ENCODE results near the gene FBRS. TPM values are rescaled to one million over a fixed set of nuclear protein-coding genes. Genes with fewer than 3 reads are reported as not detected.

The FBRS gene
- total and polyA plus RNA-seq, 2 donors (not counting 3 experiments of a cell fraction or from before 2014, with no cell fraction given): 15.5 to 68.6 TPM

DNA sequence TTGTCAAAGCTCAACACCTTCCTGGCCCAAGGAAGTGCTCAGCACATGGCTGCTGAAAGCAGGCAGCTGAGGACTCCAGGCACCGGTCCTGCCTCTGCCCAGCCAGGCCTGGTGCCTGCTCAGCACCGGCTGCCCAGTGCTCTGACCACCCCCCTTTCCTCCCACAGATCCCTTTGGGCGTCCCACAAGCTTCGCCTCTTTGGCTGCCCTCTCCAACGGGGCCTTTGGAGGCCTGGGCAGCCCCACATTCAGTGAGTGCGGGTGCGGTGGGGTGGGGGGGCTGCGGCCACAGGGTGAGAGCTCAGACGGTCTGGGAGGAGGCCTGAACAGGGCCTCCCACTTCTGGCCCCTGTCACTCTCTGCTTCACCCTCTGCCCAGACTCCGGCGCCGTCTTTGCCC, 10.2 kb downstream of the FBRS start:
- ChIA-PET CTCF (no interaction called here), POLR2A (no interaction called here)
- Histone ChIP-seq H3K9me3 (replicated peaks; ENCODE audit: control insufficient read depth, insufficient read depth, low read length) (no peaks in the 10 kb centered on the region), H3K4me3 (replicated peaks in 1 of 3; ENCODE audit: insufficient read depth in 1 of 3, low read depth in 1 of 3, low read length in 3 of 3) (no peak overlapping the region), H3K4me1 (ENCODE audit: control insufficient read depth, extremely low read depth, insufficient read depth, low read length) (no peaks in the 10 kb centered on the region), H4K20me1 (replicated peaks; ENCODE audit: control insufficient read depth, extremely low read depth, insufficient read depth, low read length) (no peaks in the 10 kb centered on the region), H3K9ac (replicated peaks; ENCODE audit: extremely low read depth, insufficient read depth, low read length) (no peak overlapping the region), H3K4me2 (ENCODE audit: insufficient read depth, low read length) (no peak overlapping the region), H3K9me1 (replicated peaks; ENCODE audit: control insufficient read depth, extremely low read depth, insufficient read depth, low read length) (no peaks in the 10 kb centered on the region), H3K79me2 (ENCODE audit: control insufficient read depth, insufficient read depth, low read length) (peaks cover 6% of the 10 kb centered on the region), H2AFZ (ENCODE audit: low read depth, low read length) (no peak overlapping the region), H3K36me3 (ENCODE audit: control insufficient read depth in 2 of 2, extremely low read depth in 1 of 2, insufficient read depth in 2 of 2, low read length in 2 of 2) (peaks cover 15 to 52% of the 10 kb centered on the region in 2 experiments), H3K27me3 (ENCODE audit: control insufficient read depth in 2 of 2, insufficient read depth in 2 of 2, low read length in 2 of 2) (no peaks in the 10 kb centered on the region), H3K27ac (ENCODE audit: insufficient read depth, low read depth, low read length) (no peak overlapping the region)
- BruUV-seq (replicated peaks): no TSS peak
- dilution Hi-C loops (cut with MboI; ENCODE audit: extremely low pct_ligation_motif_present, low sequenced_read_pairs): no loop called here
- no peak for FAIRE-seq
- DNase-seq (ENCODE audit: low read depth, low spot score): no peak
- TF ChIP-seq POLR2A (IDR thresholded peaks at IDR 0.05; ENCODE audit: low read depth, low read length) (no peak), JUN (IDR thresholded peaks at IDR 0.05; ENCODE audit: borderline replicate concordance, insufficient read depth, insufficient read length, low read depth) (no peak), MYC (IDR thresholded peaks at IDR 0.05; ENCODE audit: low read depth, low read length) (no peak), EZH2 (IDR thresholded peaks at IDR 0.05; ENCODE audit: borderline replicate concordance, low read depth, low read length, severe bottlenecking) (no peak), POLR2AphosphoS5 (IDR thresholded peaks at IDR 0.05; ENCODE audit: insufficient read depth, low read depth, low read length) (no peak), FOS (IDR thresholded peaks at IDR 0.05; ENCODE audit: borderline replicate concordance, insufficient read depth, low read length) (no peak)
- intact Hi-C loops (cut with micrococcal nuclease): no loop called here

DNA sequence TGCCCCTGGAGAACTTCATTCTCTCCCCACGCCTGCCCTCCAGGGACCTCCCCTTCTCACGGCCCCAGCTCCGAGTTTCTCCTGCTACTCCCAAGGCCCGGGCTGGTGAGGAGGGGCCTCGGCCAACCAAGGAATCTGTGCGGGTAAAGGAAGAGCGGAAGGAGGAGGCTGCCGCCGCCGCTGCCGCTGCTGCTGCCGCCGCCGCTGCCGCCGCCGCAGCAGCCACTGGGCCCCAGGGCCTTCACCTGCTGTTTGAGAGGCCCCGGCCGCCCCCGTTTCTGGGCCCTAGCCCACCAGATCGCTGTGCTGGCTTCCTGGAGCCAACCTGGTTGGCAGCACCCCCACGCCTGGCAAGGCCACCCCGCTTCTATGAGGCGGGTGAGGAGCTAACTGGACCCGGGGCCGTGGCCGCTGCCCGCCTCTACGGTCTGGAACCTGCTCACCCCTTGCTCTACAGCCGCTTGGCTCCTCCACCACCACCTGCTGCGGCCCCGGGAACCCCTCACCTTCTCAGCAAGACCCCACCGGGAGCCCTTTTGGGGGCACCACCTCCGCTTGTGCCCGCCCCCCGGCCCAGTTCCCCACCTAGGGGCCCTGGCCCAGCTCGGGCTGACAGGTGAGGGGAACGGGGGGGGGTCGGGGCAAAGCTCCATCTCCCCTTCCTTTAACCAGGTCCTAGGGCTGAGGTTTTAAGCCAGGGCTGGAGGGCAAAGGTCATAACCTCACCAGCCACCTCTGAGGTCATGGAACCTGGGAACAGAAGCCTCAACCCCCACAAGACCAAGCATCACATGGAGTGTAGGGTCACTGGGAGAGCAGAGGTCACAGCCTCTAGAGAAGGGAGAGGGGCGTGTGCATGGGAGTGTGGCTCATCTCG, 11.0 kb downstream of the FBRS start:
- H3K79me2 ChIP-seq (ENCODE audit: control insufficient read depth, insufficient read depth, low read length): no peaks in the 10 kb centered on the region
- no peak for TF ChIP-seq POLR2AphosphoS5 (IDR thresholded peaks at IDR 0.05; ENCODE audit: insufficient read depth, low read depth, low read length)
- TF ChIP-seq EZH2 (IDR thresholded peaks at IDR 0.05; ENCODE audit: borderline replicate concordance, low read depth, low read length, severe bottlenecking): no peak
- TF ChIP-seq POLR2A (IDR thresholded peaks at IDR 0.05; ENCODE audit: low read depth, low read length): no peak
- TF ChIP-seq, protein P1, sequence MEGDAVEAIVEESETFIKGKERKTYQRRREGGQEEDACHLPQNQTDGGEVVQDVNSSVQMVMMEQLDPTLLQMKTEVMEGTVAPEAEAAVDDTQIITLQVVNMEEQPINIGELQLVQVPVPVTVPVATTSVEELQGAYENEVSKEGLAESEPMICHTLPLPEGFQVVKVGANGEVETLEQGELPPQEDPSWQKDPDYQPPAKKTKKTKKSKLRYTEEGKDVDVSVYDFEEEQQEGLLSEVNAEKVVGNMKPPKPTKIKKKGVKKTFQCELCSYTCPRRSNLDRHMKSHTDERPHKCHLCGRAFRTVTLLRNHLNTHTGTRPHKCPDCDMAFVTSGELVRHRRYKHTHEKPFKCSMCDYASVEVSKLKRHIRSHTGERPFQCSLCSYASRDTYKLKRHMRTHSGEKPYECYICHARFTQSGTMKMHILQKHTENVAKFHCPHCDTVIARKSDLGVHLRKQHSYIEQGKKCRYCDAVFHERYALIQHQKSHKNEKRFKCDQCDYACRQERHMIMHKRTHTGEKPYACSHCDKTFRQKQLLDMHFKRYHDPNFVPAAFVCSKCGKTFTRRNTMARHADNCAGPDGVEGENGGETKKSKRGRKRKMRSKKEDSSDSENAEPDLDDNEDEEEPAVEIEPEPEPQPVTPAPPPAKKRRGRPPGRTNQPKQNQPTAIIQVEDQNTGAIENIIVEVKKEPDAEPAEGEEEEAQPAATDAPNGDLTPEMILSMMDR (IDR thresholded peaks at IDR 0.05; ENCODE audit: extremely low read depth in 1 of 2, insufficient read depth in 1 of 2, low read depth in 1 of 2, low read length in 2 of 2): no peak
- no peak for TF ChIP-seq FOS (IDR thresholded peaks at IDR 0.05; ENCODE audit: borderline replicate concordance, insufficient read depth, low read length)
- no peak for TF ChIP-seq JUN (IDR thresholded peaks at IDR 0.05; ENCODE audit: borderline replicate concordance, insufficient read depth, insufficient read length, low read depth)
- TF ChIP-seq, protein P2, sequence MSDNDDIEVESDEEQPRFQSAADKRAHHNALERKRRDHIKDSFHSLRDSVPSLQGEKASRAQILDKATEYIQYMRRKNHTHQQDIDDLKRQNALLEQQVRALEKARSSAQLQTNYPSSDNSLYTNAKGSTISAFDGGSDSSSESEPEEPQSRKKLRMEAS (IDR thresholded peaks at IDR 0.05; ENCODE audit: insufficient read depth, insufficient read length): no peak
- TF ChIP-seq MYC (IDR thresholded peaks at IDR 0.05; ENCODE audit: low read depth, low read length): no peak
- TF ChIP-seq GATA2 (IDR thresholded peaks at IDR 0.05; ENCODE audit: insufficient read depth, insufficient read length, low read depth, low read length): no peak
- no peak overlapping the region for H3K4me2 ChIP-seq (ENCODE audit: insufficient read depth, low read length)
- H3K9ac ChIP-seq (replicated peaks; ENCODE audit: extremely low read depth, insufficient read depth, low read length): no peak overlapping the region
- ChIA-PET POLR2A (no interaction called here), CTCF (no interaction called here)
- H3K4me1 ChIP-seq (ENCODE audit: control insufficient read depth, extremely low read depth, insufficient read depth, low read length): no peaks in the 10 kb centered on the region
- no peak overlapping the region for H2AFZ ChIP-seq (ENCODE audit: low read depth, low read length)
- dilution Hi-C loops (cut with MboI; ENCODE audit: extremely low pct_ligation_motif_present, low sequenced_read_pairs): no loop called here
- DNase-seq (ENCODE audit: low read depth, low spot score) (no peak), FAIRE-seq (no peak)
- no peaks in the 10 kb centered on the region for H4K20me1 ChIP-seq (replicated peaks; ENCODE audit: control insufficient read depth, extremely low read depth, insufficient read depth, low read length)
- intact Hi-C loops (cut with micrococcal nuclease): no loop called here
- H3K9me3 ChIP-seq (replicated peaks; ENCODE audit: control insufficient read depth, insufficient read depth, low read length): no peaks in the 10 kb centered on the region
- H3K9me1 ChIP-seq (replicated peaks; ENCODE audit: control insufficient read depth, extremely low read depth, insufficient read depth, low read length): no peaks in the 10 kb centered on the region
- H3K27me3 ChIP-seq (ENCODE audit: control insufficient read depth in 2 of 2, insufficient read depth in 2 of 2, low read length in 2 of 2): no peaks in the 10 kb centered on the region
- no peak overlapping the region for H3K27ac ChIP-seq (ENCODE audit: insufficient read depth, low read depth, low read length)
- H3K36me3 ChIP-seq (ENCODE audit: control insufficient read depth in 2 of 2, extremely low read depth in 1 of 2, insufficient read depth in 2 of 2, low read length in 2 of 2): peaks cover 12 to 47% of the 10 kb centered on the region in 2 experiments
- H3K4me3 ChIP-seq (replicated peaks in 1 of 3; ENCODE audit: insufficient read depth in 1 of 3, low read depth in 1 of 3, low read length in 3 of 3): no peak overlapping the region
- no TSS peak for BruUV-seq (replicated peaks)

Data from endothelial cell of umbilical vein (primary cell).